HepG2 (cell line): ENCODE data around the gene USP34. TPM values are rescaled to one million over a fixed set of nuclear protein-coding genes. Genes with fewer than 3 reads are reported as not detected.

Source experiments
- AKNA ChIP-seq: sonication (generic); formaldehyde crosslinking; IDR thresholded peaks from 2 replicates; pipeline ENCODE4 v1.4.0; 2020; ENCODE audit warnings: missing genetic modification reagents, borderline replicate concordance
- ATAD3A ChIP-seq: sonication (generic); formaldehyde crosslinking; IDR thresholded peaks from 2 replicates; pipeline ENCODE4 v1.4.0; 2020; ENCODE audit warnings: missing genetic modification reagents
- EHMT2 ChIP-seq: fragments of 200-600 bp; sonication (generic); IDR thresholded peaks from 2 replicates; pipeline ENCODE4 v1.7.0; 2017; ENCODE audit warnings: antibody characterized with exemption, low read depth, low read length, borderline replicate concordance
- EZH2 ChIP-seq: conservative IDR thresholded peaks from 2 replicates; pipeline ENCODE4 v1.6.1; 2012; ENCODE audit warnings: mild to moderate bottlenecking, low read depth, low read length, moderate library complexity
- FOXA1 ChIP-seq, 2 experiments: fragments of 450-650 bp in 1 of 2; sonication (generic) in 1 of 2; formaldehyde crosslinking in 1 of 2; IDR thresholded peaks; 2 replicates each; pipeline versions ENCODE4 v1.4.0 to v1.6.1; 2016 to 2020; ENCODE audit warnings: missing genetic modification reagents in 1 of 2
- HDAC1 ChIP-seq: sonication (generic); formaldehyde crosslinking; IDR thresholded peaks from 2 replicates; pipeline ENCODE4 v1.5.1; 2020; ENCODE audit warnings: mild to moderate bottlenecking, missing genetic modification reagents
- ISX ChIP-seq: sonication (generic); formaldehyde crosslinking; conservative IDR thresholded peaks from 2 replicates; pipeline ENCODE4 v1.5.0; 2020; ENCODE audit warnings: missing genetic modification reagents
- KAT2B ChIP-seq: fragments of 150-350 bp; IDR thresholded peaks from 2 replicates; pipeline ENCODE4 v1.6.1; 2014; ENCODE audit warnings: low read depth, low read length, borderline replicate concordance
- KLF15 ChIP-seq: sonication (generic); formaldehyde crosslinking; IDR thresholded peaks from 2 replicates; pipeline ENCODE4 v1.8.1; 2023; ENCODE audit warnings: borderline replicate concordance, mild to moderate bottlenecking, inconsistent platforms, missing genetic modification reagents, mixed read lengths
- PCBP1 ChIP-seq: fragments of 200-400 bp; formaldehyde crosslinking; IDR thresholded peaks from 2 replicates; pipeline ENCODE4 v1.6.1; 2017; ENCODE audit warnings: mild to moderate bottlenecking, low read depth, low read length, borderline replicate concordance
- PRDM15 ChIP-seq: sonication (generic); formaldehyde crosslinking; IDR thresholded peaks from 2 replicates; pipeline ENCODE4 v1.4.0; 2020; ENCODE audit warnings: missing genetic modification reagents
- SP140L ChIP-seq: sonication (generic); formaldehyde crosslinking; IDR thresholded peaks from 2 replicates; pipeline ENCODE4 v1.4.0; 2020; ENCODE audit warnings: missing genetic modification reagents, borderline replicate concordance
- WIZ ChIP-seq: sonication (generic); formaldehyde crosslinking; IDR thresholded peaks from 2 replicates; pipeline ENCODE4 v1.5.1; 2020; ENCODE audit warnings: mild to moderate bottlenecking, missing genetic modification reagents
- ZNF253 ChIP-seq: sonication (generic); formaldehyde crosslinking; IDR thresholded peaks from 2 replicates; pipeline ENCODE4 v1.8.0; 2022; ENCODE audit warnings: mild to moderate bottlenecking, missing genetic modification reagents, borderline replicate concordance
- ZNF354B ChIP-seq: sonication (generic); formaldehyde crosslinking; IDR thresholded peaks from 2 replicates; pipeline ENCODE4 v1.8.0; 2022; ENCODE audit warnings: mild to moderate bottlenecking, missing genetic modification reagents
- ZNF547 ChIP-seq: sonication (generic); formaldehyde crosslinking; IDR thresholded peaks from 2 replicates; pipeline ENCODE4 v1.5.1; 2020; ENCODE audit warnings: mild to moderate bottlenecking, missing genetic modification reagents
- ZNF607 ChIP-seq: sonication (generic); formaldehyde crosslinking; IDR thresholded peaks from 2 replicates; pipeline ENCODE4 v1.5.1; 2020; ENCODE audit warnings: missing genetic modification reagents, mild to moderate bottlenecking, borderline replicate concordance
- ZNF740 ChIP-seq: sonication (generic); formaldehyde crosslinking; IDR thresholded peaks from 2 replicates; pipeline ENCODE4 v1.4.0; 2020; ENCODE audit warnings: missing genetic modification reagents
- ZNF792 ChIP-seq: IDR thresholded peaks from 2 replicates; pipeline ENCODE4 v1.6.1; 2016
- ZNF83 ChIP-seq: sonication (generic); formaldehyde crosslinking; IDR thresholded peaks from 2 replicates; pipeline ENCODE4 v1.4.0; 2020; ENCODE audit warnings: missing genetic modification reagents, mild to moderate bottlenecking, borderline replicate concordance
- polyA plus RNA-seq, 8 experiments: library from polyadenylated mRNA; depleted of rRNA in 3 of 8; stranded (reverse) in 7 of 8; unstranded in 1 of 8; fragments of >200 nt; fragmentation: Illumina TruSeq in 4 of 8; extraction: Trizol in 4 of 8; gene quantifications; 2 replicates each; pipeline versions ENCODE4 v1.2.1 to v1.2.3, GENCODE V29; 2011 to 2016; ENCODE audit warnings: low read depth in 4 of 8, missing spikeins in 1 of 8, mixed read lengths in 1 of 8; ENCODE audit not compliant: insufficient read depth in 1 of 8
- total RNA-seq, 5 experiments: library from RNA; depleted of rRNA; stranded (reverse); fragments of >200 nt; fragmentation: Illumina TruSeq; extraction: Trizol; gene quantifications; 2 replicates each; pipeline ENCODE4 v1.2.3, GENCODE V29; 2016; ENCODE audit warnings: low read depth in 1 of 5

Gene USP34
- total and polyA plus RNA-seq, 2 of the 13 experiments (the other 11 are each of a cell fraction or from before 2014, with no cell fraction given) = 99.2 to 100 TPM

DNA sequence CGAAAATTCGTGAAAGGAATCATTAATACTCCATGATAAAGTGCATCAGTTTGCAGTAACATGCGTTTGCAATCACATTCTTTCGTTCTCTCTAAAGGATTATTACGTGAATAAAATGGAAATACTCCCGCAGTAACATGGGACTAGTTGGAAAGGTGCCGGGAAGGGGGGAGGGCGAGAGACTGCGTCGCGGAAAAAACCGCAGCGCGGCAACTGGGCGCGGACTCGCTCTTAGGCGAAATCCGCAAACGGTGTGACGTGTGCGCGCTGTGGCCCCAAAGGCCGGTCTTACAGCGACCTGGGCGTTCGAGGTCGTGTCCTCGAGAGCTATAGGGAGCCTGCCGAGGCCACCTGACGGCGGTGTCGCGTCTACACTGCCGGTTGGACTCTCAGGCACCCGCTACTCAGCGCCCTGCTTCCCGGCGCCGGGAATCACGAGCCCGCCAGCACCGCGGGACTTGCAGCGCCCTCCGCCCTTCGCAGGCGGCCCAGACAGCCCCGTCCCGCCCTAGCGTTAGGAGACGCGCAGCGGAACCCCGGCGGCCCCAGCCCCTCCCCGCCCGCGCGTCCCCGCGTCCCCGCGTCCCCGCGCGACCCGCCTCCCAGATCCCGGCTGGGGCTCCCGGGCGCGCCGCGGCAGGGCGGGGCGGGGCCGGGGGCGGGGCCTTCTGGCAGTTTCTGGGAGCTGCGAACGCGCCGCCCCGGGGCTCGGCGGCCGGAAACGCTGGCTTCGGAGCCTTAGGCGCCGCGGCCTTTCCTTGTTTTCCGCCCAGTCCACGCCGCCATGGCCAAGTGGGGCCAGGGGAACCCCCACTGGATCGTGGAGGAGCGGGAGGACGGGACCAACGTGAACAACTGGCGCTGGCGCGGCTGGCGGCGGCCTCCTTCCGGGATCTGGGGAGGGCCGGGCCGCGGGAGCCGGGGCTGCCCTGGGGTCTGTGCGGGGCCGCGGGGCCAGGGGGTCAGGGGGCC, 293.8 kb downstream of the USP34 start (continued):
- TF ChIP-seq ZNF253 = no peak
- TF ChIP-seq ZNF740 (CRISPR knock-in tag) = peak; percentile 77
- TF ChIP-seq EZH2 = no peak
- 0 out of 2 replicates have a peak, but pooled peaks have one; percentile 65 for TF ChIP-seq ATAD3A (CRISPR knock-in tag)
- TF ChIP-seq AKNA = no peak
- no peak for TF ChIP-seq PCBP1
- TF ChIP-seq ZNF547 (CRISPR knock-in tag) = peak; percentile 90; the same call in 1 of the 2 replicates
- peak; percentile 92 for TF ChIP-seq ZNF792 (CRISPR knock-in tag)
- peak; percentile 69; the same call in 1 of the 2 replicates for TF ChIP-seq KLF15 (CRISPR knock-in tag)
- TF ChIP-seq ZNF83 (CRISPR knock-in tag) = no peak
- TF ChIP-seq EHMT2 = no peak
- peak; percentile 87 for TF ChIP-seq SP140L (CRISPR knock-in tag)
- peak; percentile 97 for TF ChIP-seq ZNF607 (CRISPR knock-in tag)
- peak; percentile 86 for TF ChIP-seq HDAC1 (CRISPR knock-in tag)
- TF ChIP-seq KAT2B = no peak
- no peak for TF ChIP-seq FOXA1 (IDR thresholded peaks at IDR 0.05)
- peak; percentile 47; the same call in 1 of the 2 replicates for TF ChIP-seq FOXA1 (CRISPR knock-in tag; IDR thresholded peaks at IDR 0.05)
- no peak for TF ChIP-seq ZNF354B
- TF ChIP-seq PRDM15 = peak; percentile 52; the same call in 1 of the 2 replicates
- peak; percentile 32; the same call in 1 of the 2 replicates for TF ChIP-seq ISX (CRISPR knock-in tag)
- peak; percentile 95; the same call in 1 of the 2 replicates for TF ChIP-seq WIZ (CRISPR knock-in tag)
